ENCODE measurements around the gene RXRA. TPM values are rescaled to one million over a fixed set of nuclear protein-coding genes. Genes with fewer than 3 reads are reported as not detected.
"Not testable (repeated sequence)": the region's sequence is repeated elsewhere in the genome, so short reads cannot be mapped to it uniquely, and the experiment has no call there.

Gene RXRA
- total RNA-seq, 1 donor from 2014 or later: 33.4 TPM

DNA sequence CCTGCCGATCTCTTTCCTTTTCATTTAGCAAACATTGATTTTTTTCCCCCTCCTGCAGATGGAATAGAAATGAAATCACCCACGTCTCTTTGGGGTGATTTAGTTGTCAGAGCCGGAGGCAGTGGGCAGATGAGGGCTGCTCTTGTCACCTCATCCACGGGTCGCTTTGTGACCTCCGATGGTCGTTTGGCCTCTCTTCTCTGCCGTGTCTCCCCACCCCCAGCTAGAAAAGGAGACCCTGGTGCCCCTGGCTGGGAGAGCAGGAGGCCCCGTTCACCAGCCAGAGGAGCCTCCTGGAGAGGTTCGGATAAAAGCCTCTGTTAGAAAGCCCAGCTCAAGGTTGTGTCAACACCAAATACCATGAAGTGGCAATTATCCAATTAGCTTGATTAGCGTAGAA is 21.6 kb upstream of the RXRA start:
- no peaks in the 10 kb centered on the region for H3K36me3 Mint-ChIP-seq (ENCODE audit: low read depth, unreplicated experiment)
- H3K9me3 Mint-ChIP-seq (ENCODE audit: unreplicated experiment): peaks cover 6% of the 10 kb centered on the region
- peaks cover 3% of the 10 kb centered on the region for H3K4me1 Mint-ChIP-seq (ENCODE audit: low read depth, unreplicated experiment)

DNA sequence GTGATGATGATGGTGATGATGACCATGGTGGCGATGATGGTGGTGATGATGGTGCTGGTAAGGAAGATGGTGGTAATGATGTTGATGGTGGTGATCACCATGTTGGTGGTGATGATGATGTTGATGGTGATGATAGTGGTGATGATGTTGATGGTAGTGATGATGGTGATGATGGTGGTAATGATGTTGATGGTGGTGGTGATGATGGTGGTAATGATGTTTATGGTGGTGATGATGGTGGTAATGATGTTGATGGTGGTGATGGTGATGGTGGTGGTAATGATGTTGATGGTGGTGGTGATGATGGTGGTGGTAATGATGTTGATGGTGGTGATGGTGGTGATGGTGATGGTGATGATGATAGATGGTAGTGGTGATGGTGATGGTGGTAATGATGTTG is 20.7 kb upstream of the RXRA start:
- Mint-ChIP-seq H3K4me1 (ENCODE audit: low read depth, unreplicated experiment) (peaks cover 3% of the 10 kb centered on the region), H3K27ac (ENCODE audit: unreplicated experiment) (no peak overlapping the region), H3K36me3 (ENCODE audit: low read depth, unreplicated experiment) (no peaks in the 10 kb centered on the region), H3K27me3 (ENCODE audit: low read depth, unreplicated experiment) (peaks cover 20% of the 10 kb centered on the region), H3K4me3 (ENCODE audit: unreplicated experiment) (no peak overlapping the region), H3K9me3 (ENCODE audit: unreplicated experiment) (peaks cover 6% of the 10 kb centered on the region)
- H3K79me2 ChIP-seq (ENCODE audit: insufficient read depth, low read length): no peaks in the 10 kb centered on the region
- no peak for DNase-seq (ENCODE audit: low read depth)
- no peak overlapping the region for H3K4me3 ChIP-seq (ENCODE audit: insufficient read depth, low read depth, low read length)
- H3K27me3 ChIP-seq (ENCODE audit: insufficient read depth, low read length): peaks cover 6% of the 10 kb centered on the region
- no peaks in the 10 kb centered on the region for H4K20me1 ChIP-seq (ENCODE audit: insufficient read depth, low read length)
- no peak overlapping the region for H3K9ac ChIP-seq (ENCODE audit: low read length)
- no peak for FAIRE-seq
- no peaks in the 10 kb centered on the region for H3K4me1 ChIP-seq (ENCODE audit: insufficient read depth, low read length)
- H3K36me3 ChIP-seq (ENCODE audit: insufficient read depth, low read length): no peaks in the 10 kb centered on the region
- H3K4me2 ChIP-seq (ENCODE audit: low read length): no peak overlapping the region
- H3K9me3 ChIP-seq (ENCODE audit: insufficient read depth, low read depth, low read length): peaks cover 6% of the 10 kb centered on the region
- no peak overlapping the region for H3K27ac ChIP-seq (ENCODE audit: low read depth, low read length)
- no peak for TF ChIP-seq EZH2 (IDR thresholded peaks at IDR 0.05; ENCODE audit: insufficient read depth, low read length)
- TF ChIP-seq, protein P1, sequence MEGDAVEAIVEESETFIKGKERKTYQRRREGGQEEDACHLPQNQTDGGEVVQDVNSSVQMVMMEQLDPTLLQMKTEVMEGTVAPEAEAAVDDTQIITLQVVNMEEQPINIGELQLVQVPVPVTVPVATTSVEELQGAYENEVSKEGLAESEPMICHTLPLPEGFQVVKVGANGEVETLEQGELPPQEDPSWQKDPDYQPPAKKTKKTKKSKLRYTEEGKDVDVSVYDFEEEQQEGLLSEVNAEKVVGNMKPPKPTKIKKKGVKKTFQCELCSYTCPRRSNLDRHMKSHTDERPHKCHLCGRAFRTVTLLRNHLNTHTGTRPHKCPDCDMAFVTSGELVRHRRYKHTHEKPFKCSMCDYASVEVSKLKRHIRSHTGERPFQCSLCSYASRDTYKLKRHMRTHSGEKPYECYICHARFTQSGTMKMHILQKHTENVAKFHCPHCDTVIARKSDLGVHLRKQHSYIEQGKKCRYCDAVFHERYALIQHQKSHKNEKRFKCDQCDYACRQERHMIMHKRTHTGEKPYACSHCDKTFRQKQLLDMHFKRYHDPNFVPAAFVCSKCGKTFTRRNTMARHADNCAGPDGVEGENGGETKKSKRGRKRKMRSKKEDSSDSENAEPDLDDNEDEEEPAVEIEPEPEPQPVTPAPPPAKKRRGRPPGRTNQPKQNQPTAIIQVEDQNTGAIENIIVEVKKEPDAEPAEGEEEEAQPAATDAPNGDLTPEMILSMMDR (IDR thresholded peaks at IDR 0.05; ENCODE audit: insufficient read depth, low read depth, low read length): no peak
- no peak overlapping the region for H2AFZ ChIP-seq (ENCODE audit: low read depth, low read length)

More for the DNA sequence above, 21.6 kb upstream of the RXRA start:
- H3K27ac Mint-ChIP-seq (ENCODE audit: unreplicated experiment): no peak overlapping the region
- FAIRE-seq (no peak), DNase-seq (ENCODE audit: low read depth) (no peak)
- TF ChIP-seq EZH2 (IDR thresholded peaks at IDR 0.05; ENCODE audit: insufficient read depth, low read length): no peak
- TF ChIP-seq, protein P1 (IDR thresholded peaks at IDR 0.05; ENCODE audit: insufficient read depth, low read depth, low read length): no peak
- no peak overlapping the region for H3K4me3 Mint-ChIP-seq (ENCODE audit: unreplicated experiment)
- H3K27me3 ChIP-seq (ENCODE audit: insufficient read depth, low read length): peaks cover 12% of the 10 kb centered on the region
- no peak overlapping the region for H3K4me2 ChIP-seq (ENCODE audit: low read length)
- no peak overlapping the region for H2AFZ ChIP-seq (ENCODE audit: low read depth, low read length)
- H3K79me2 ChIP-seq (ENCODE audit: insufficient read depth, low read length): no peaks in the 10 kb centered on the region
- no peaks in the 10 kb centered on the region for H4K20me1 ChIP-seq (ENCODE audit: insufficient read depth, low read length)
- H3K4me1 ChIP-seq (ENCODE audit: insufficient read depth, low read length): no peaks in the 10 kb centered on the region
- no peak overlapping the region for H3K4me3 ChIP-seq (ENCODE audit: insufficient read depth, low read depth, low read length)
- no peak overlapping the region for H3K9ac ChIP-seq (ENCODE audit: low read length)
- H3K36me3 ChIP-seq (ENCODE audit: insufficient read depth, low read length): no peaks in the 10 kb centered on the region
- H3K27me3 Mint-ChIP-seq (ENCODE audit: low read depth, unreplicated experiment): peaks cover 26% of the 10 kb centered on the region
- peaks cover 6% of the 10 kb centered on the region for H3K9me3 ChIP-seq (ENCODE audit: insufficient read depth, low read depth, low read length)
- no peak overlapping the region for H3K27ac ChIP-seq (ENCODE audit: low read depth, low read length)

DNA sequence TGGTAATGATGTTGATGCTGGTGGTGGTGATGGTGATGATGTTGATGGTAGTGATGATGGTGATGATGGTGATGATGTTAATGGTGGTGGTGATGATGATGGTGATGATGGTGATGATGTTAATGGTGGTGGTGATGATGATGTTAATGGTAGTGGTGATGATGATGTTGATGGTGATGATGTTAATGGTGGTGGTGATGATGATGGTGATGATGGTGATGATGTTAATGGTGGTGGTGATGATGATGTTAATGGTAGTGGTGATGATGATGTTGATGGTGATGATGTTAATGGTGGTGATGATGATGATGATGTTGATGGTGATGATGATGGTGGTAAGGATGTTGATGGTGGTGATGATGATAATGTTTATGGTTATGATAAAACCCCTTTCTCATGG is 20.2 kb upstream of the RXRA start:
- H3K4me1 ChIP-seq (ENCODE audit: insufficient read depth, low read length); H3K4me3 ChIP-seq (ENCODE audit: insufficient read depth, low read depth, low read length); H4K20me1 ChIP-seq (ENCODE audit: insufficient read depth, low read length); H3K36me3 ChIP-seq (ENCODE audit: insufficient read depth, low read length); H3K27ac ChIP-seq (ENCODE audit: low read depth, low read length); DNase-seq (ENCODE audit: low read depth); H3K36me3 Mint-ChIP-seq (ENCODE audit: low read depth, unreplicated experiment); H3K27me3 ChIP-seq (ENCODE audit: insufficient read depth, low read length); H3K4me2 ChIP-seq (ENCODE audit: low read length); H3K9me3 ChIP-seq (ENCODE audit: insufficient read depth, low read depth, low read length); H3K4me1 Mint-ChIP-seq (ENCODE audit: low read depth, unreplicated experiment); H3K9ac ChIP-seq (ENCODE audit: low read length); H3K79me2 ChIP-seq (ENCODE audit: insufficient read depth, low read length); H3K27ac Mint-ChIP-seq (ENCODE audit: unreplicated experiment); H3K9me3 Mint-ChIP-seq (ENCODE audit: unreplicated experiment); H2AFZ ChIP-seq (ENCODE audit: low read depth, low read length); H3K4me3 Mint-ChIP-seq (ENCODE audit: unreplicated experiment): not testable (repeated sequence)
- peak; percentile 69 for FAIRE-seq
- peaks cover 17% of the 10 kb centered on the region for H3K27me3 Mint-ChIP-seq (ENCODE audit: low read depth, unreplicated experiment)

Measured in astrocyte (in vitro differentiated cells and primary cell).